Measurements from ENCODE around the gene CPLANE1.

DNA sequence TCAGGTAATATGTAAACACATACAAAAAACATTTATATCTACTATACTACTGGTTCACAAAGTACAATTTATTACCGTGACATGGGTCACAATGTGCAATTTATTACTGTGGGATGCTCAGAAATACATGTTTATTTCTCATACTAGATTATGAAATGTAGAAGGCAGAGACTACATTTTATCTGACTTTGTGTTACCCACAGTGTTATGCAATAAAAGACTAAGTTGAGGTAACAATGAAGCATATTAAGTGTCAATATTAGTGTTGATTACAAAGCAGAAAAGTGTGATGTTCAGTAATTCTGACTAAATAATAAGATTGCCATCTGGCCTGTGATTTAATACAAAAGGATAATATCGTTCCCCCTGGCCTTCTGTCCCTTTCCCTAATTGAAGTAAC, 42.4 kb downstream of the CPLANE1 start:
- TF ChIP-seq, protein P1, sequence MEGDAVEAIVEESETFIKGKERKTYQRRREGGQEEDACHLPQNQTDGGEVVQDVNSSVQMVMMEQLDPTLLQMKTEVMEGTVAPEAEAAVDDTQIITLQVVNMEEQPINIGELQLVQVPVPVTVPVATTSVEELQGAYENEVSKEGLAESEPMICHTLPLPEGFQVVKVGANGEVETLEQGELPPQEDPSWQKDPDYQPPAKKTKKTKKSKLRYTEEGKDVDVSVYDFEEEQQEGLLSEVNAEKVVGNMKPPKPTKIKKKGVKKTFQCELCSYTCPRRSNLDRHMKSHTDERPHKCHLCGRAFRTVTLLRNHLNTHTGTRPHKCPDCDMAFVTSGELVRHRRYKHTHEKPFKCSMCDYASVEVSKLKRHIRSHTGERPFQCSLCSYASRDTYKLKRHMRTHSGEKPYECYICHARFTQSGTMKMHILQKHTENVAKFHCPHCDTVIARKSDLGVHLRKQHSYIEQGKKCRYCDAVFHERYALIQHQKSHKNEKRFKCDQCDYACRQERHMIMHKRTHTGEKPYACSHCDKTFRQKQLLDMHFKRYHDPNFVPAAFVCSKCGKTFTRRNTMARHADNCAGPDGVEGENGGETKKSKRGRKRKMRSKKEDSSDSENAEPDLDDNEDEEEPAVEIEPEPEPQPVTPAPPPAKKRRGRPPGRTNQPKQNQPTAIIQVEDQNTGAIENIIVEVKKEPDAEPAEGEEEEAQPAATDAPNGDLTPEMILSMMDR (IDR thresholded peaks at IDR 0.05): no peak
- TF ChIP-seq POLR2AphosphoS5 (IDR thresholded peaks at IDR 0.05) (no peak), EP300 (IDR thresholded peaks at IDR 0.05) (no peak), POLR2A (IDR thresholded peaks at IDR 0.05) (no peak)

Data from suprapubic skin (tissue), 4 donors.